ENCODE data around the gene GABPB1. TPM values are rescaled to one million over a fixed set of nuclear protein-coding genes. Genes with fewer than 3 reads are reported as not detected.

GABPB1 gene
- total RNA-seq, 1 experiment from 2014 or later, result 35.3 TPM

- DNase-seq (ENCODE audit: low spot score), result no peak
- no peak overlapping the region for H3K4me3 ChIP-seq (ENCODE audit: low read depth, low read length, poor library complexity, severe bottlenecking)
- H3K4me1 ChIP-seq (ENCODE audit: insufficient read depth, low read length, poor library complexity, severe bottlenecking), result no peaks in the 10 kb centered on the region
- H3K36me3 ChIP-seq (ENCODE audit: insufficient read depth, low read length, poor library complexity, severe bottlenecking), result no peaks in the 10 kb centered on the region
- TF ChIP-seq EZH2 (IDR thresholded peaks at IDR 0.05; ENCODE audit: borderline replicate concordance, low read depth, low read length, poor library complexity, severe bottlenecking), result no peak
- no peak for TF ChIP-seq CTCF (conservative IDR thresholded peaks at IDR 0.05; ENCODE audit: low read depth, low read length)
- H3K9me3 ChIP-seq (ENCODE audit: low read depth, low read length, poor library complexity, severe bottlenecking), result no peaks in the 10 kb centered on the region
- H3K27me3 ChIP-seq (replicated peaks; ENCODE audit: insufficient read depth, low read depth, low read length, poor library complexity), result no peaks in the 10 kb centered on the region
- CTCF ChIA-PET, result no interaction called here
- intact Hi-C loops (cut with micrococcal nuclease; ENCODE audit: unreplicated experiment), result no loop called here
- H3K27ac ChIP-seq (ENCODE audit: low read depth, low read length, poor library complexity, severe bottlenecking), result no peak overlapping the region
- POLR2A ChIA-PET (ENCODE audit: low non-redundant PET), result no interaction called here
- BruUV-seq (replicated peaks), result no TSS peak
Observed at GRCh38 chr15:50252556-50252955, 102.4 kb downstream of the GABPB1 start.

GRCh38 chr15:50251638-50252182 is 103.3 kb downstream of the GABPB1 start:
- H3K27ac ChIP-seq (ENCODE audit: low read depth, low read length, poor library complexity, severe bottlenecking), result no peak overlapping the region
- TF ChIP-seq CTCF (conservative IDR thresholded peaks at IDR 0.05; ENCODE audit: low read depth, low read length) (0 out of 2 replicates have a peak, but pooled peaks have one; percentile 14), EZH2 (IDR thresholded peaks at IDR 0.05; ENCODE audit: borderline replicate concordance, low read depth, low read length, poor library complexity, severe bottlenecking) (no peak)
- H3K9me3 ChIP-seq (ENCODE audit: low read depth, low read length, poor library complexity, severe bottlenecking), result no peaks in the 10 kb centered on the region
- DNase-seq (ENCODE audit: low spot score), result no peak
- no TSS peak for BruUV-seq (replicated peaks)
- ChIA-PET CTCF (interaction anchor here (0.7 kb wide), 1 partner anchor 256 kb away, joined by 3 read pairs; no protein-coding TSS in a partner anchor), POLR2A (ENCODE audit: low non-redundant PET) (no interaction called here)
- no peaks in the 10 kb centered on the region for H3K36me3 ChIP-seq (ENCODE audit: insufficient read depth, low read length, poor library complexity, severe bottlenecking)
- no peak overlapping the region for H3K4me3 ChIP-seq (ENCODE audit: low read depth, low read length, poor library complexity, severe bottlenecking)
- intact Hi-C loops (cut with micrococcal nuclease; ENCODE audit: unreplicated experiment), result no loop called here
- no peaks in the 10 kb centered on the region for H3K4me1 ChIP-seq (ENCODE audit: insufficient read depth, low read length, poor library complexity, severe bottlenecking)
- H3K27me3 ChIP-seq (replicated peaks; ENCODE audit: insufficient read depth, low read depth, low read length, poor library complexity), result no peaks in the 10 kb centered on the region

GRCh38 chr15:50250760-50251394 is 104.1 kb downstream of the GABPB1 start:
- H3K4me1 ChIP-seq (ENCODE audit: insufficient read depth, low read length, poor library complexity, severe bottlenecking), result no peaks in the 10 kb centered on the region
- ChIA-PET CTCF (interaction anchor here (0.7 kb wide), 1 partner anchor 255 kb away, joined by 3 read pairs; no protein-coding TSS in a partner anchor), POLR2A (ENCODE audit: low non-redundant PET) (no interaction called here)
- no TSS peak for BruUV-seq (replicated peaks)
- H3K36me3 ChIP-seq (ENCODE audit: insufficient read depth, low read length, poor library complexity, severe bottlenecking), result no peaks in the 10 kb centered on the region
- no peak overlapping the region for H3K4me3 ChIP-seq (ENCODE audit: low read depth, low read length, poor library complexity, severe bottlenecking)
- no peaks in the 10 kb centered on the region for H3K27me3 ChIP-seq (replicated peaks; ENCODE audit: insufficient read depth, low read depth, low read length, poor library complexity)
- DNase-seq (ENCODE audit: low spot score), result no peak
- H3K9me3 ChIP-seq (ENCODE audit: low read depth, low read length, poor library complexity, severe bottlenecking), result no peaks in the 10 kb centered on the region
- intact Hi-C loops (cut with micrococcal nuclease; ENCODE audit: unreplicated experiment), result no loop called here
- H3K27ac ChIP-seq (ENCODE audit: low read depth, low read length, poor library complexity, severe bottlenecking), result no peak overlapping the region
- TF ChIP-seq EZH2 (IDR thresholded peaks at IDR 0.05; ENCODE audit: borderline replicate concordance, low read depth, low read length, poor library complexity, severe bottlenecking), result no peak
- no peak for TF ChIP-seq CTCF (conservative IDR thresholded peaks at IDR 0.05; ENCODE audit: low read depth, low read length)
